SK-N-SH (cell line): Measurements from ENCODE around the gene MPC1. TPM values are rescaled to one million over a fixed set of nuclear protein-coding genes. Genes with fewer than 3 reads are reported as not detected.

ENCODE experiments used
- CTCF ChIA-PET: fragments of 300-600, 350-600 bp; formaldehyde crosslinking; extraction: SDS; loops from one replicate; lab custom pipeline; 2021; lab: Yijun Ruan, JAX
- POLR2A ChIA-PET: fragments of 350-600 bp; sonication (Branson Sonifier 250); formaldehyde crosslinking; extraction: SDS; loops from one replicate; lab custom pipeline; 2020; ENCODE audit warnings: antibody characterized with exemption, inconsistent platforms; lab: Yijun Ruan, JAX
- DNase-seq: peaks from one replicate; pipeline ENCODE4 v3.0.0; 2012
- H2AFZ ChIP-seq: fragments of 200-600 bp; sonication (generic); 2 replicates; pipeline ENCODE4 v1.8.1; 2016; ENCODE audit warnings: antibody characterized with exemption, mild to moderate bottlenecking, low read depth
- H3F3A ChIP-seq: fragments of 200-600 bp; sonication (generic); replicated peaks from 2 replicates; pipeline ENCODE3; 2016; ENCODE audit warnings: antibody characterized with exemption, mild to moderate bottlenecking; ENCODE audit not compliant: insufficient read depth
- H3K27ac ChIP-seq, 2 experiments: fragments of 200-500 bp in 1 of 2; fragments of 200-600 bp in 1 of 2; sonication (Bioruptor generic) in 1 of 2; sonication (generic), shearing (Covaris generic) in 1 of 2; 2 replicates each; pipeline versions ENCODE4 v1.5.1 to v1.6.1; 2014 to 2016; ENCODE audit warnings: low read depth in 2 of 2, inconsistent platforms in 1 of 2, low read length in 1 of 2, mild to moderate bottlenecking in 1 of 2, mixed read lengths in 1 of 2
- H3K27me3 ChIP-seq: fragments of 200-600 bp; sonication (generic), shearing (Covaris generic); 2 replicates; pipeline ENCODE4 v1.6.1; 2016; ENCODE audit warnings: mixed run types; ENCODE audit not compliant: insufficient read depth
- H3K36me3 ChIP-seq, 2 experiments: fragments of 200-500 bp in 1 of 2; fragments of 200-600 bp in 1 of 2; sonication (Bioruptor generic) in 1 of 2; sonication (generic) in 1 of 2; replicated peaks in 1 of 2; 2 replicates each; pipeline versions ENCODE3 to v1.5.1; 2014 to 2016; ENCODE audit warnings: low read length in 1 of 2, mild to moderate bottlenecking in 1 of 2; ENCODE audit not compliant: insufficient read depth in 2 of 2, control insufficient read depth in 1 of 2
- H3K4me1 ChIP-seq, 2 experiments: fragments of 200-500 bp in 1 of 2; fragments of 200-600 bp in 1 of 2; sonication (Bioruptor generic) in 1 of 2; sonication (generic), shearing (Covaris generic) in 1 of 2; 2 replicates each; pipeline versions ENCODE4 v1.5.1 to v1.6.1; 2014 to 2016; ENCODE audit warnings: low read depth in 1 of 2, low read length in 1 of 2, mixed run types in 1 of 2; ENCODE audit not compliant: insufficient read depth in 2 of 2, control insufficient read depth in 1 of 2
- H3K4me2 ChIP-seq: fragments of 200-600 bp; sonication (generic), shearing (Covaris generic); 2 replicates; pipeline ENCODE4 v1.6.1; 2017; ENCODE audit warnings: mixed run types
- H3K4me3 ChIP-seq, 2 experiments: fragments of 200-500 bp in 1 of 2; fragments of 200-600 bp in 1 of 2; sonication (Bioruptor generic) in 1 of 2; sonication (generic), shearing (Covaris generic) in 1 of 2; 2 replicates each; pipeline versions ENCODE4 v1.5.1 to v1.8.1; 2014 to 2016; ENCODE audit warnings: low read depth in 2 of 2, inconsistent platforms in 1 of 2, low read length in 1 of 2, mild to moderate bottlenecking in 1 of 2, mixed read lengths in 1 of 2, moderate library complexity in 1 of 2
- H3K79me2 ChIP-seq: fragments of 200-600 bp; sonication (generic); 2 replicates; pipeline ENCODE4 v1.8.1; 2017; ENCODE audit warnings: mild to moderate bottlenecking; ENCODE audit not compliant: insufficient read depth
- H3K9ac ChIP-seq: fragments of 200-600 bp; sonication (generic); 2 replicates; pipeline ENCODE4 v1.6.1; 2017; ENCODE audit warnings: mixed run types
- H3K9me2 ChIP-seq: fragments of 200-600 bp; sonication (generic); 2 replicates; pipeline ENCODE4 v1.6.1; 2017; ENCODE audit warnings: mixed run types
- H3K9me3 ChIP-seq: fragments of 200-600 bp; sonication (generic); 2 replicates; pipeline ENCODE4 v1.6.1; 2017; ENCODE audit warnings: mixed run types, mild to moderate bottlenecking, moderate library complexity
- H4K20me1 ChIP-seq: fragments of 200-600 bp; sonication (generic); 2 replicates; pipeline ENCODE4 v1.6.1; 2017; ENCODE audit warnings: mild to moderate bottlenecking, mixed run types; ENCODE audit not compliant: insufficient read depth
- EP300 ChIP-seq, 2 experiments: IDR thresholded peaks; 2 replicates each; pipeline versions ENCODE4 v1.4.0 to v1.6.1; 2012; ENCODE audit warnings: borderline replicate concordance in 1 of 2, low read depth in 1 of 2, low read length in 1 of 2
- FOXM1 ChIP-seq: IDR thresholded peaks from 2 replicates; pipeline ENCODE4 v1.4.0; 2012; ENCODE audit warnings: low read depth, mild to moderate bottlenecking
- JUND ChIP-seq: IDR thresholded peaks from 2 replicates; pipeline ENCODE4 v1.4.0; 2012
- RAD21 ChIP-seq: IDR thresholded peaks from 2 replicates; pipeline ENCODE4 v1.6.1; 2012; ENCODE audit warnings: mild to moderate bottlenecking, low read length
- RCOR1 ChIP-seq: fragments of 150-350 bp; IDR thresholded peaks from 2 replicates; pipeline ENCODE4 v1.6.1; 2017; ENCODE audit warnings: antibody characterized with exemption, low read length
- RFX5 ChIP-seq: IDR thresholded peaks from 2 replicates; pipeline ENCODE4 v1.6.1; 2012; ENCODE audit warnings: mild to moderate bottlenecking, improper control_type of control experiment, low read length
- TAF1 ChIP-seq: IDR thresholded peaks from 2 replicates; pipeline ENCODE4 v1.6.1; 2012; ENCODE audit warnings: low read depth, mild to moderate bottlenecking, low read length, moderate library complexity, borderline replicate concordance
- TCF12 ChIP-seq: IDR thresholded peaks from 2 replicates; pipeline ENCODE4 v1.4.0; 2012
- WGBS: methylation state at CpG from one replicate; pipeline ENCODE4 v1.1.6; 2017; ENCODE audit warnings: low lambda C conversion rate; 5-methylcytosine and 5-hydroxymethylcytosine counted together
- polyA plus RNA-seq, 3 experiments: library from polyadenylated mRNA; depleted of rRNA; stranded (reverse); fragments of >200 nt; gene quantifications; 2 replicates each; pipeline ENCODE4 v1.2.3, GENCODE V29; 2012
- TF ChIP-seq, protein P1 (sequence below): IDR thresholded peaks from 2 replicates; pipeline ENCODE4 v1.6.1; 2012; ENCODE audit warnings: mild to moderate bottlenecking, low read depth, low read length, moderate library complexity

The MPC1 gene
- polyA plus RNA-seq, 1 of the 3 experiments (the other 2 are of a cell fraction), result 13.6 TPM

DNA sequence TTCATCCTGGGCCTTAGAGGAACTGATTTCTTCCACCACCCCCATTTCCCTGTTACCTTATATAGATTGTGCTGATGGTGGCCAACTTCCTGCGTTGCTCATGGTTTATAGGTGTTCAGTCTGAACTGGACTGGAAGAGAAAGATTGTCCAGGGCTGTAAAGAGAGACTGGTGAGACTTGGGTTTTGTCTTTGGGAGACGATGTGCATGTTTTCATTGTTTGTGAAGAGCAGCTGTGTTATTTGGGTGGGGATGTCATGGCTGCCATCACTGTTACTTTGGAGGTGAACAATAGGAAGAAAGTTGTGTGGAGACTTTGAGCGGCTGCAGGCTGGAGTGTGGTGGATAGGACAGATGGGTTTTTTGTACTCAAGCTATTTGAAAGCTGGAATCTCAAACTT, 15.6 kb upstream of the MPC1 start:
- H3K9ac ChIP-seq, result no peak overlapping the region
- POLR2A ChIA-PET, result no interaction called here
- CTCF ChIA-PET, result interaction anchor here (0.8 to 3.7 kb wide), 6 partner anchors 9 to 241 kb away, joined by 3 to 23 read pairs (median 7); no protein-coding TSS in a partner anchor
- no peak for DNase-seq
- H3K9me3 ChIP-seq, result no peaks in the 10 kb centered on the region
- no peaks in the 10 kb centered on the region for H4K20me1 ChIP-seq
- no peak overlapping the region for H3K27ac ChIP-seq
- no peaks in the 10 kb centered on the region for H3K36me3 ChIP-seq
- no peak overlapping the region for H3K4me3 ChIP-seq
- H2AFZ ChIP-seq, result no peak overlapping the region
- WGBS, result 62% methylated on average over 3 of the region's 3 CpGs
- no peaks in the 10 kb centered on the region for H3F3A ChIP-seq
- H3K27me3 ChIP-seq, result no peaks in the 10 kb centered on the region
- peaks cover 0 to 23% of the 10 kb centered on the region in 2 experiments; a peak in 2 of 4 replicates for H3K4me1 ChIP-seq
- no peaks in the 10 kb centered on the region for H3K9me2 ChIP-seq
- H3K79me2 ChIP-seq, result no peaks in the 10 kb centered on the region
- TF ChIP-seq TCF12, result no peak
- H3K4me2 ChIP-seq, result no peak overlapping the region

DNA sequence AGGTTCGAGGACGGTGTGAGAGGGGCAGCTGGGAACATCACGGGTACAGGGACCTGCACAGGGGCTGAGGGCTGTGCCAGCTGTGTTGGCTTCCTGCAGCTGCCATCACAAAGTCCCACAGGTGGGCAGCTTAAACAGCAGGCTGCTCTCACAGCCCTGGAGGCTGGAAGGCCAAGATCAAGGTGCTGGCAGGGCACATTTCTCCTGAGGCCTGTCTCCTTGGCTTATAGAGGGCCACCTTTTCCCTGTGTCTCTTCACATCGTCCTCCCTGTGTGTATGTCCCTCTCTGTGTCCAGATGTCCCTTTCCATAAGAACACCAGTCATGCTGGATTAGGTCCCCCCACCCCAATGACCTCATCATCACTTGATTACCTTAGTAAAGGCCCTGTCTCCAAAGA, 15.1 kb upstream of the MPC1 start:
- Histone ChIP-seq H4K20me1 (no peaks in the 10 kb centered on the region), H3K36me3 (no peaks in the 10 kb centered on the region), H3K79me2 (no peaks in the 10 kb centered on the region), H2AFZ (no peak overlapping the region), H3K4me3 (no peak overlapping the region), H3F3A (no peaks in the 10 kb centered on the region), H3K9me3 (no peaks in the 10 kb centered on the region), H3K4me2 (no peak overlapping the region), H3K9ac (no peak overlapping the region), H3K27me3 (no peaks in the 10 kb centered on the region), H3K27ac (no peak overlapping the region), H3K9me2 (no peaks in the 10 kb centered on the region), H3K4me1 (peaks cover 0 to 21% of the 10 kb centered on the region in 2 experiments; a peak in 2 of 4 replicates)
- 72% methylated on average over 4 of the region's 4 CpGs for WGBS
- TF ChIP-seq, protein P1, sequence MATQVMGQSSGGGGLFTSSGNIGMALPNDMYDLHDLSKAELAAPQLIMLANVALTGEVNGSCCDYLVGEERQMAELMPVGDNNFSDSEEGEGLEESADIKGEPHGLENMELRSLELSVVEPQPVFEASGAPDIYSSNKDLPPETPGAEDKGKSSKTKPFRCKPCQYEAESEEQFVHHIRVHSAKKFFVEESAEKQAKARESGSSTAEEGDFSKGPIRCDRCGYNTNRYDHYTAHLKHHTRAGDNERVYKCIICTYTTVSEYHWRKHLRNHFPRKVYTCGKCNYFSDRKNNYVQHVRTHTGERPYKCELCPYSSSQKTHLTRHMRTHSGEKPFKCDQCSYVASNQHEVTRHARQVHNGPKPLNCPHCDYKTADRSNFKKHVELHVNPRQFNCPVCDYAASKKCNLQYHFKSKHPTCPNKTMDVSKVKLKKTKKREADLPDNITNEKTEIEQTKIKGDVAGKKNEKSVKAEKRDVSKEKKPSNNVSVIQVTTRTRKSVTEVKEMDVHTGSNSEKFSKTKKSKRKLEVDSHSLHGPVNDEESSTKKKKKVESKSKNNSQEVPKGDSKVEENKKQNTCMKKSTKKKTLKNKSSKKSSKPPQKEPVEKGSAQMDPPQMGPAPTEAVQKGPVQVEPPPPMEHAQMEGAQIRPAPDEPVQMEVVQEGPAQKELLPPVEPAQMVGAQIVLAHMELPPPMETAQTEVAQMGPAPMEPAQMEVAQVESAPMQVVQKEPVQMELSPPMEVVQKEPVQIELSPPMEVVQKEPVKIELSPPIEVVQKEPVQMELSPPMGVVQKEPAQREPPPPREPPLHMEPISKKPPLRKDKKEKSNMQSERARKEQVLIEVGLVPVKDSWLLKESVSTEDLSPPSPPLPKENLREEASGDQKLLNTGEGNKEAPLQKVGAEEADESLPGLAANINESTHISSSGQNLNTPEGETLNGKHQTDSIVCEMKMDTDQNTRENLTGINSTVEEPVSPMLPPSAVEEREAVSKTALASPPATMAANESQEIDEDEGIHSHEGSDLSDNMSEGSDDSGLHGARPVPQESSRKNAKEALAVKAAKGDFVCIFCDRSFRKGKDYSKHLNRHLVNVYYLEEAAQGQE, result no peak
- POLR2A ChIA-PET, result no interaction called here
- no peak for DNase-seq
- CTCF ChIA-PET, result interaction anchor here (1.8 to 3.7 kb wide), 3 partner anchors 85 to 241 kb away, joined by 8 to 23 read pairs (median 19); no protein-coding TSS in a partner anchor

DNA sequence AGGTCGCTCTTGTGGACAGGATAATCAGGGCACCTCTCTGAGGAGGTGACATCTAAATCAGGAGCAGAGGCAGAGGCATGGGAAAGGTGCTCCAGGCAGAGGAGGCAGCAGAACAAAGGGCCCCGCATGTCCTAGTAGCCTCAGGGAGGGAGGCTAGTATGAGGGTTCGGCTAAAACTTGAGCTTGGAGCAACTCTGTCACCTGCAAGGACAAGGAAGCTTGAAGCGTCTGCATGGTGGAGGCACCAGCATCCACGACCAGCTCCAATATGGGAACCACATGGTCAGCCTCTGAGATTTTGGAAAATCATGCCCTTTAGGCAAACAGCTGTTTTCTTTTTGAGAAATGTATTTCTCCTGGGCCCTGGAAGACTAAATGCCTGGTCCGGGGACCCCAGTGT, 13.0 kb upstream of the MPC1 start:
- no peak overlapping the region for H2AFZ ChIP-seq
- H3K27ac ChIP-seq, result no peak overlapping the region; a peak in 1 of 4 replicates
- no peaks in the 10 kb centered on the region for H4K20me1 ChIP-seq
- no peak overlapping the region for H3K4me3 ChIP-seq
- H3K27me3 ChIP-seq, result no peaks in the 10 kb centered on the region
- no peak for DNase-seq
- H3F3A ChIP-seq, result no peaks in the 10 kb centered on the region
- H3K4me1 ChIP-seq, result peaks cover 0 to 10% of the 10 kb centered on the region in 2 experiments; a peak in 1 of 4 replicates
- H3K9me2 ChIP-seq, result no peaks in the 10 kb centered on the region
- ChIA-PET CTCF (interaction anchor here (0.6 to 2.9 kb wide), 7 partner anchors 10 to 143 kb away, joined by 3 to 13 read pairs (median 3); no protein-coding TSS in a partner anchor), POLR2A (interaction anchor here (0.6 kb wide), 1 partner anchor 86 kb away, joined by 3 read pairs; no protein-coding TSS in a partner anchor)
- no peak overlapping the region for H3K4me2 ChIP-seq
- H3K79me2 ChIP-seq, result no peaks in the 10 kb centered on the region
- no peaks in the 10 kb centered on the region for H3K36me3 ChIP-seq
- no peak for TF ChIP-seq EP300 (IDR thresholded peaks at IDR 0.05; ENCODE audit: borderline replicate concordance in 1 of 2, low read depth in 1 of 2, low read length in 1 of 2)
- TF ChIP-seq, protein P1, result no peak
- no peak for TF ChIP-seq RAD21
- no peak for TF ChIP-seq FOXM1
- TF ChIP-seq TAF1, result no peak
- TF ChIP-seq RCOR1, result no peak
- TF ChIP-seq RFX5, result no peak
- no peak for TF ChIP-seq JUND
- no peaks in the 10 kb centered on the region for H3K9me3 ChIP-seq
- WGBS, result 83% methylated on average over 4 of the region's 6 CpGs
- H3K9ac ChIP-seq, result no peak overlapping the region
